K562 (cell line): ENCODE measurements around the gene NPC1.

Experiments
- CBFA2T2 ChIP-seq: fragments of 450-650 bp; conservative IDR thresholded peaks from 2 replicates; pipeline ENCODE4 v1.6.1; 2017; ENCODE audit warnings: mild to moderate bottlenecking
- CTBP1 ChIP-seq: fragments of 450-650 bp; IDR thresholded peaks from 2 replicates; pipeline ENCODE4 v1.6.1; 2016; ENCODE audit warnings: borderline replicate concordance
- CTCF ChIP-seq, 3 experiments: IDR thresholded peaks in 2 of 3; conservative IDR thresholded peaks in 1 of 3; 2 replicates each; pipeline ENCODE4 v1.5.1; 2011 to 2012; ENCODE audit warnings: low read length in 3 of 3, mild to moderate bottlenecking in 3 of 3, control low read depth in 2 of 3, improper control_type of control experiment in 1 of 3, inconsistent platforms in 1 of 3, low read depth in 1 of 3, mixed read lengths in 1 of 3, moderate library complexity in 1 of 3; ENCODE audit not compliant: insufficient read depth in 2 of 3
- JUND ChIP-seq, 2 experiments: IDR thresholded peaks; 2 replicates in 1 of 2; 3 replicates in 1 of 2; pipeline ENCODE4 v1.6.1; 2011; ENCODE audit warnings: borderline replicate concordance in 2 of 2, low read depth in 2 of 2, low read length in 2 of 2, improper control_type of control experiment in 1 of 2, missing biosample characterization in 1 of 2, missing genetic modification characterization in 1 of 2, missing genetic modification reagents in 1 of 2
- KDM1A ChIP-seq, 2 experiments: fragments of 450-650 bp; IDR thresholded peaks; 2 replicates each; pipeline ENCODE4 v1.6.1; 2016; ENCODE audit warnings: mild to moderate bottlenecking in 2 of 2
- NR1H2 ChIP-seq: sonication (generic); formaldehyde crosslinking; IDR thresholded peaks from 2 replicates; pipeline ENCODE4 v1.4.0; 2020; ENCODE audit warnings: mild to moderate bottlenecking, missing genetic modification reagents
- PBX2 ChIP-seq, 2 experiments: IDR thresholded peaks in 1 of 2; conservative IDR thresholded peaks in 1 of 2; 2 replicates each; pipeline ENCODE4 v1.6.1; 2016; ENCODE audit warnings: low read depth in 2 of 2, mild to moderate bottlenecking in 1 of 2, missing compliant biosample characterization in 1 of 2, missing genetic modification characterization in 1 of 2, moderate library complexity in 1 of 2
- POLR2A ChIP-seq: fragments of 450-650 bp; conservative IDR thresholded peaks from 2 replicates; pipeline ENCODE4 v1.6.1; 2016
- PTTG1 ChIP-seq: fragments of 450-650 bp; IDR thresholded peaks from 2 replicates; pipeline ENCODE4 v1.6.1; 2016; ENCODE audit warnings: low read depth, mild to moderate bottlenecking, missing genetic modification characterization, missing compliant biosample characterization
- RNF2 ChIP-seq: sonication (generic); IDR thresholded peaks from 2 replicates; pipeline ENCODE4 v1.6.1; 2016
- SIX5 ChIP-seq, 2 experiments: IDR thresholded peaks; 2 replicates each; pipeline ENCODE4 v1.6.1; 2011; ENCODE audit warnings: low read length in 2 of 2, borderline replicate concordance in 1 of 2, low read depth in 1 of 2, mild to moderate bottlenecking in 1 of 2, moderate library complexity in 1 of 2; ENCODE audit not compliant: insufficient read depth in 1 of 2
- YY1 ChIP-seq, 3 experiments: IDR thresholded peaks; 2 replicates each; pipeline ENCODE4 v1.6.1; 2011; ENCODE audit warnings: low read length in 2 of 3, mild to moderate bottlenecking in 2 of 3, moderate library complexity in 2 of 3, borderline replicate concordance in 1 of 3, control low read depth in 1 of 3, low read depth in 1 of 3; ENCODE audit not compliant: insufficient read depth in 3 of 3, insufficient replicate concordance in 2 of 3, control insufficient read depth in 1 of 3, insufficient read length in 1 of 3; ENCODE audit errors: extremely low read depth in 1 of 3
- ZNF121 ChIP-seq: sonication (generic); formaldehyde crosslinking; conservative IDR thresholded peaks from 2 replicates; pipeline ENCODE4 v1.8.0; 2022; ENCODE audit warnings: missing genetic modification reagents
- ZNF263 ChIP-seq: sonication (generic); formaldehyde crosslinking; IDR thresholded peaks from 2 replicates; pipeline ENCODE4 v1.8.0; 2022; ENCODE audit warnings: mild to moderate bottlenecking, missing genetic modification reagents, borderline replicate concordance

- TF ChIP-seq CBFA2T2 (no peak), PTTG1 (tag) (no peak), ZNF263 (CRISPR knock-in tag) (no peak), NR1H2 (no peak), RNF2 (no peak), KDM1A (IDR thresholded peaks at IDR 0.05) (no peak), CTCF (IDR thresholded peaks at IDR 0.05 in 2 of 3, conservative IDR thresholded peaks at IDR 0.05 in 1 of 3; ENCODE audit: insufficient read depth in 2 of 3, low read depth in 1 of 3, low read length in 3 of 3) (no peak), ZNF121 (CRISPR knock-in tag) (no peak), JUND (IDR thresholded peaks at IDR 0.05; ENCODE audit: borderline replicate concordance, low read depth, low read length) (no peak), JUND (tag; IDR thresholded peaks at IDR 0.05; ENCODE audit: borderline replicate concordance, low read depth, low read length) (no peak), CTBP1 (no peak), POLR2A (no peak), YY1 (IDR thresholded peaks at IDR 0.05; ENCODE audit: borderline replicate concordance in 1 of 3, control insufficient read depth in 1 of 3, extremely low read depth in 1 of 3, insufficient read depth in 3 of 3, insufficient read length in 1 of 3, insufficient replicate concordance in 2 of 3, low read depth in 1 of 3, low read length in 2 of 3) (no peak), PBX2 (CRISPR knock-in tag; IDR thresholded peaks at IDR 0.05; ENCODE audit: low read depth) (no peak), PBX2 (tag; conservative IDR thresholded peaks at IDR 0.05; ENCODE audit: low read depth) (no peak), SIX5 (IDR thresholded peaks at IDR 0.05; ENCODE audit: borderline replicate concordance in 1 of 2, insufficient read depth in 1 of 2, low read depth in 1 of 2, low read length in 2 of 2) (no peak)
These were observed 81.6 kb downstream of the NPC1 start for GRCh38 chr18:23504720-23505119.
